HepG2 (cell line): Measurements from ENCODE around the gene RAP1A. TPM values are rescaled to one million over a fixed set of nuclear protein-coding genes. Genes with fewer than 3 reads are reported as not detected.

Experiments
- FOXP1 ChIP-seq, 2 experiments: fragments of 450-650 bp in 1 of 2; IDR thresholded peaks; 2 replicates each; pipeline ENCODE4 v1.6.1; 2017 to 2018; ENCODE audit warnings: antibody characterized with exemption in 1 of 2
- HDAC2 ChIP-seq: sonication (generic); formaldehyde crosslinking; IDR thresholded peaks from 2 replicates; pipeline ENCODE4 v1.4.0; 2020; ENCODE audit warnings: missing genetic modification reagents
- HMG20A ChIP-seq: IDR thresholded peaks from 2 replicates; pipeline ENCODE4 v1.6.1; 2016; ENCODE audit warnings: borderline replicate concordance
- HMGA1 ChIP-seq: sonication (generic); formaldehyde crosslinking; conservative IDR thresholded peaks from 2 replicates; pipeline ENCODE4 v1.4.0; 2020; ENCODE audit warnings: missing genetic modification reagents
- HNRNPH1 ChIP-seq: fragments of 200-400 bp; formaldehyde crosslinking; optimal IDR thresholded peaks from 2 replicates; pipeline ENCODE3; 2017; ENCODE audit warnings: mild to moderate bottlenecking, low read depth, low read length
- HOXA5 ChIP-seq: sonication (generic); formaldehyde crosslinking; IDR thresholded peaks from 2 replicates; pipeline ENCODE4 v1.4.0; 2020; ENCODE audit warnings: missing genetic modification reagents
- JARID2 ChIP-seq: sonication (generic); formaldehyde crosslinking; IDR thresholded peaks from 2 replicates; pipeline ENCODE4 v1.8.1; 2023; ENCODE audit warnings: missing genetic modification reagents, inconsistent platforms; ENCODE audit not compliant: insufficient replicate concordance
- POLR2A ChIP-seq, 2 experiments: IDR thresholded peaks; 2 replicates each; pipeline ENCODE4 v1.6.1; 2011; ENCODE audit warnings: low read depth in 2 of 2, low read length in 2 of 2, mild to moderate bottlenecking in 1 of 2, moderate library complexity in 1 of 2; ENCODE audit not compliant: insufficient read depth in 1 of 2
- RBFOX2 ChIP-seq: fragments of 200-400 bp; formaldehyde crosslinking; IDR thresholded peaks from 2 replicates; pipeline ENCODE4 v1.6.1; 2017; ENCODE audit warnings: low read depth, mild to moderate bottlenecking, low read length
- RFX3 ChIP-seq: IDR thresholded peaks from 2 replicates; pipeline ENCODE4 v1.6.1; 2016; ENCODE audit warnings: missing biosample characterization, missing genetic modification reagents
- SNAPC2 ChIP-seq: sonication (generic); formaldehyde crosslinking; IDR thresholded peaks from 2 replicates; pipeline ENCODE4 v1.8.1; 2022; ENCODE audit warnings: mild to moderate bottlenecking, missing genetic modification reagents
- SOX6 ChIP-seq, 2 experiments: fragments of 450-650 bp in 1 of 2; sonication (generic) in 1 of 2; formaldehyde crosslinking in 1 of 2; IDR thresholded peaks; 2 replicates each; pipeline versions ENCODE4 v1.4.0 to v1.6.1; 2017 to 2020; ENCODE audit warnings: antibody characterized with exemption in 1 of 2, mild to moderate bottlenecking in 1 of 2, missing genetic modification reagents in 1 of 2
- SP5 ChIP-seq: IDR thresholded peaks from 2 replicates; pipeline ENCODE4 v1.6.1; 2016; ENCODE audit warnings: low read depth, borderline replicate concordance
- TRIM24 ChIP-seq: sonication (generic); formaldehyde crosslinking; IDR thresholded peaks from 2 replicates; pipeline ENCODE4 v1.8.0; 2022; ENCODE audit warnings: mild to moderate bottlenecking, missing genetic modification reagents
- ZNF136 ChIP-seq: sonication (generic); formaldehyde crosslinking; IDR thresholded peaks from 2 replicates; pipeline ENCODE4 v1.8.1; 2022; ENCODE audit warnings: low read depth, mild to moderate bottlenecking, moderate library complexity, missing genetic modification reagents
- ZNF24 ChIP-seq: fragments of 450-650 bp; IDR thresholded peaks from 2 replicates; pipeline ENCODE4 v1.6.1; 2017; ENCODE audit warnings: antibody characterized with exemption, mild to moderate bottlenecking
- ZNF292 ChIP-seq: sonication (generic); formaldehyde crosslinking; IDR thresholded peaks from 2 replicates; pipeline ENCODE4 v1.8.1; 2022; ENCODE audit warnings: mild to moderate bottlenecking, low read depth, missing genetic modification reagents, borderline replicate concordance
- ZNF350 ChIP-seq: sonication (generic); formaldehyde crosslinking; IDR thresholded peaks from 2 replicates; pipeline ENCODE4 v1.4.0; 2020; ENCODE audit warnings: mild to moderate bottlenecking, low read depth, missing genetic modification reagents, borderline replicate concordance
- ZNF44 ChIP-seq: sonication (generic); formaldehyde crosslinking; IDR thresholded peaks from 2 replicates; pipeline ENCODE4 v1.5.1; 2020; ENCODE audit warnings: mild to moderate bottlenecking, missing genetic modification reagents
- ZNF552 ChIP-seq: sonication (generic); formaldehyde crosslinking; IDR thresholded peaks from 2 replicates; pipeline ENCODE4 v1.9.0; 2022; ENCODE audit warnings: missing genetic modification reagents, mild to moderate bottlenecking, borderline replicate concordance
- ZNF75D ChIP-seq: sonication (generic); formaldehyde crosslinking; IDR thresholded peaks from 2 replicates; pipeline ENCODE4 v1.8.1; 2023; ENCODE audit warnings: missing genetic modification reagents, mild to moderate bottlenecking, borderline replicate concordance
- ZNF768 ChIP-seq: sonication (generic); formaldehyde crosslinking; IDR thresholded peaks from 2 replicates; pipeline ENCODE4 v1.4.0; 2020; ENCODE audit warnings: missing genetic modification reagents
- ZNF816 ChIP-seq: sonication (generic); formaldehyde crosslinking; IDR thresholded peaks from 2 replicates; pipeline ENCODE4 v1.8.0; 2022; ENCODE audit warnings: missing genetic modification reagents, mild to moderate bottlenecking, borderline replicate concordance
- ZSCAN25 ChIP-seq: sonication (generic); formaldehyde crosslinking; IDR thresholded peaks from 2 replicates; pipeline ENCODE4 v1.8.0; 2022; ENCODE audit warnings: mild to moderate bottlenecking, missing genetic modification reagents
- ZZZ3 ChIP-seq: sonication (generic); formaldehyde crosslinking; IDR thresholded peaks from 2 replicates; pipeline ENCODE4 v1.4.0; 2020; ENCODE audit warnings: missing genetic modification reagents, mild to moderate bottlenecking, borderline replicate concordance
- polyA plus RNA-seq, 8 experiments: library from polyadenylated mRNA; depleted of rRNA in 3 of 8; stranded (reverse) in 7 of 8; unstranded in 1 of 8; fragments of >200 nt; fragmentation: Illumina TruSeq in 4 of 8; extraction: Trizol in 4 of 8; gene quantifications; 2 replicates each; pipeline versions ENCODE4 v1.2.1 to v1.2.3, GENCODE V29; 2011 to 2016; ENCODE audit warnings: low read depth in 4 of 8, missing spikeins in 1 of 8, mixed read lengths in 1 of 8; ENCODE audit not compliant: insufficient read depth in 1 of 8
- total RNA-seq, 5 experiments: library from RNA; depleted of rRNA; stranded (reverse); fragments of >200 nt; fragmentation: Illumina TruSeq; extraction: Trizol; gene quantifications; 2 replicates each; pipeline ENCODE4 v1.2.3, GENCODE V29; 2016; ENCODE audit warnings: low read depth in 1 of 5
- TF ChIP-seq, protein P1 (sequence below): sonication (generic); formaldehyde crosslinking; IDR thresholded peaks from 2 replicates; pipeline ENCODE4 v1.8.0; 2023; ENCODE audit warnings: mild to moderate bottlenecking, missing genetic modification reagents
- TF ChIP-seq, protein P2 (sequence below): sonication (generic); formaldehyde crosslinking; IDR thresholded peaks from 2 replicates; pipeline ENCODE4 v1.4.0; 2020; ENCODE audit warnings: missing genetic modification reagents
- TF ChIP-seq, protein P3 (sequence below): sonication (generic); formaldehyde crosslinking; IDR thresholded peaks from 2 replicates; pipeline ENCODE4 v1.4.0; 2020; ENCODE audit warnings: mild to moderate bottlenecking, missing genetic modification reagents

The RAP1A gene
- total and polyA plus RNA-seq, 2 of the 13 experiments (the other 11 are each of a cell fraction or from before 2014, with no cell fraction given) = 19.0 to 20.7 TPM

DNA sequence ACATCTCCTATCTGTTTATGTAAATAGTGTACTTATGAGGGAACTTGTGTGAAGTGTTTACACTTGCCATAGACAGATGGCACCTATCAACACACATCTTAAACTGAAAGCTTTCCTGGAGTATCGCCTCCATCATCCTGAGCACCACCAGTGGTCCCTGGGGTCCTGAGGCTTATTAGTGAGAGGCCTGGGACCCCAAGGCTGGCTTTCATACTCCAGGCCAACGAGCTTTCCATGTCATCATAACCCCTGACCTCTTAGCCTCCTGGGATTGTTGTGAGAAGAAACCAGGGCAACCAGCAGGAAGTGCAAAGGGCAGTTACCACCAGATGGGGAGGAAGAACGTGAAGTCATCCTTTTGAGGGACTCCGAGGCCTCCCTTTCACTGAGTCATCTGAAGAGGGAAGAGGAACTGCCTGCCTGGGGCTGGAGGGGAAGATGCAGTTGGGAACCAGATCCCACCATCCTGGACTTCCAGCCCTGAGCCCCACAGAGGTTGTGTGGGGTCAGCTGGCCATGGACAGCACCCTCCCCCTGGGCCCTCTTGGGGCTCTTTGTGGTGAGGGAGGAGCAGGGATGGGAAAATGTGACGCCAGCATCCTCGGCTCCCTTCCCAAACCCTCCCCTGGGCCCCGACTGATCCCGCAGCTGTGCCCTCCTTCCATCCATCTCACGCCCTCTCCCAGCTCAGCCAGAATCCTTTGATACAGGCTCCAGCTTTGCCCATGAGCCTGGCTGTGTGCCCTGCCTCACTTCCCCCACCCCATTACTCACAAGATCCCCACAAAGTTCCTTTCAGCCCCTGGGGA lies 113.8 kb downstream of the RAP1A start (continued):
- no peak for TF ChIP-seq ZNF552
- TF ChIP-seq HMG20A = peak; percentile 33; the same call in 1 of the 2 replicates
- TF ChIP-seq, protein P1, sequence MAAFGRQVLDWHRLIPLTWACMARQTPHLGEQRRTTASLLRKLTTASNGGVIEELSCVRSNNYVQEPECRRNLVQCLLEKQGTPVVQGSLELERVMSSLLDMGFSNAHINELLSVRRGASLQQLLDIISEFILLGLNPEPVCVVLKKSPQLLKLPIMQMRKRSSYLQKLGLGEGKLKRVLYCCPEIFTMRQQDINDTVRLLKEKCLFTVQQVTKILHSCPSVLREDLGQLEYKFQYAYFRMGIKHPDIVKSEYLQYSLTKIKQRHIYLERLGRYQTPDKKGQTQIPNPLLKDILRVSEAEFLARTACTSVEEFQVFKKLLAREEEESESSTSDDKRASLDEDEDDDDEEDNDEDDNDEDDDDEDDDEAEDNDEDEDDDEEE (CRISPR knock-in tag) = no peak
- TF ChIP-seq, protein P2, sequence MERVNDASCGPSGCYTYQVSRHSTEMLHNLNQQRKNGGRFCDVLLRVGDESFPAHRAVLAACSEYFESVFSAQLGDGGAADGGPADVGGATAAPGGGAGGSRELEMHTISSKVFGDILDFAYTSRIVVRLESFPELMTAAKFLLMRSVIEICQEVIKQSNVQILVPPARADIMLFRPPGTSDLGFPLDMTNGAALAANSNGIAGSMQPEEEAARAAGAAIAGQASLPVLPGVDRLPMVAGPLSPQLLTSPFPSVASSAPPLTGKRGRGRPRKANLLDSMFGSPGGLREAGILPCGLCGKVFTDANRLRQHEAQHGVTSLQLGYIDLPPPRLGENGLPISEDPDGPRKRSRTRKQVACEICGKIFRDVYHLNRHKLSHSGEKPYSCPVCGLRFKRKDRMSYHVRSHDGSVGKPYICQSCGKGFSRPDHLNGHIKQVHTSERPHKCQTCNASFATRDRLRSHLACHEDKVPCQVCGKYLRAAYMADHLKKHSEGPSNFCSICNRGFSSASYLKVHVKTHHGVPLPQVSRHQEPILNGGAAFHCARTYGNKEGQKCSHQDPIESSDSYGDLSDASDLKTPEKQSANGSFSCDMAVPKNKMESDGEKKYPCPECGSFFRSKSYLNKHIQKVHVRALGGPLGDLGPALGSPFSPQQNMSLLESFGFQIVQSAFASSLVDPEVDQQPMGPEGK (CRISPR knock-in tag) = peak; percentile 24; the same call in 1 of the 2 replicates
- no peak for TF ChIP-seq HMGA1 (CRISPR knock-in tag)
- TF ChIP-seq ZNF816 (CRISPR knock-in tag) = no peak
- TF ChIP-seq, protein P3, sequence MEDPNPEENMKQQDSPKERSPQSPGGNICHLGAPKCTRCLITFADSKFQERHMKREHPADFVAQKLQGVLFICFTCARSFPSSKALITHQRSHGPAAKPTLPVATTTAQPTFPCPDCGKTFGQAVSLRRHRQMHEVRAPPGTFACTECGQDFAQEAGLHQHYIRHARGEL (CRISPR knock-in tag) = no peak
- TF ChIP-seq HOXA5 (CRISPR knock-in tag) = no peak
- no peak for TF ChIP-seq ZNF768 (CRISPR knock-in tag)
- TF ChIP-seq ZSCAN25 (CRISPR knock-in tag) = 0 out of 2 replicates have a peak, but pooled peaks have one; percentile 22
- no peak for TF ChIP-seq RBFOX2
- no peak for TF ChIP-seq ZNF136 (CRISPR knock-in tag)
- TF ChIP-seq SNAPC2 (CRISPR knock-in tag) = no peak
- no peak for TF ChIP-seq FOXP1 (IDR thresholded peaks at IDR 0.05)
- peak; percentile 56 for TF ChIP-seq FOXP1 (CRISPR knock-in tag; IDR thresholded peaks at IDR 0.05)
- no peak for TF ChIP-seq ZNF350 (CRISPR knock-in tag)
- no peak; the same call in 1 of the 2 replicates for TF ChIP-seq SP5 (CRISPR knock-in tag)
- no peak for TF ChIP-seq ZNF44 (CRISPR knock-in tag)
- TF ChIP-seq HDAC2 (CRISPR knock-in tag) = peak; percentile 70
- peak in 1 of 2 experiments; percentile 49; a peak in 1 of 4 replicates for TF ChIP-seq POLR2A (IDR thresholded peaks at IDR 0.05; ENCODE audit: insufficient read depth in 1 of 2, low read depth in 2 of 2, low read length in 2 of 2)
- peak; percentile 86 for TF ChIP-seq RFX3 (CRISPR knock-in tag)
- no peak for TF ChIP-seq SOX6 (IDR thresholded peaks at IDR 0.05)
- peak; percentile 45 for TF ChIP-seq SOX6 (CRISPR knock-in tag; IDR thresholded peaks at IDR 0.05)
- TF ChIP-seq ZNF75D (CRISPR knock-in tag) = no peak
- TF ChIP-seq TRIM24 = 0 out of 2 replicates have a peak, but pooled peaks have one; percentile 7
- TF ChIP-seq ZZZ3 (CRISPR knock-in tag) = no peak
- no peak for TF ChIP-seq ZNF24
- peak; percentile 48 for TF ChIP-seq JARID2 (CRISPR knock-in tag)
- TF ChIP-seq ZNF292 (CRISPR knock-in tag) = peak; percentile 20; the same call in 1 of the 2 replicates
- no peak for TF ChIP-seq HNRNPH1
